Ureter (tissue), 1 donor: ENCODE results near the gene PRKG2. TPM values are rescaled to one million over a fixed set of nuclear protein-coding genes. Genes with fewer than 3 reads are reported as not detected.

Source experiments
- DNase-seq: peaks from one replicate; pipeline ENCODE4 v3.0.0-alpha.2; 2020; ENCODE audit warnings: low spot score
- total RNA-seq: library from RNA; stranded (reverse); gene quantifications from one replicate; pipeline ENCODE4 v1.2.4, GENCODE V29; 2023
- donor health status: DM: yes; HTN: yes; CAD: no.

PRKG2 gene
- total RNA-seq, 1 donor from 2014 or later = 4.7 TPM

- no peak for DNase-seq
These were observed 3.2 kb upstream of the PRKG2 start for GRCh38 chr4:81218206-81218605.

GRCh38 chr4:81217779-81218178 is 2.8 kb upstream of the PRKG2 start:
- no peak for DNase-seq

GRCh38 chr4:81215931-81216330 is 909 bp upstream of the PRKG2 start:
- DNase-seq = no peak

GRCh38 chr4:81214144-81214880 is 710 bp downstream of the PRKG2 start:
- no peak for DNase-seq

- no peak for DNase-seq
These were observed 1.4 kb downstream of the PRKG2 start for GRCh38 chr4:81213671-81214070.

GRCh38 chr4:81211956-81212355 is 3.1 kb downstream of the PRKG2 start:
- no peak for DNase-seq

GRCh38 chr4:81207828-81208227 is 7.2 kb downstream of the PRKG2 start:
- DNase-seq = no peak

- DNase-seq = no peak
These were observed 9.7 kb downstream of the PRKG2 start for GRCh38 chr4:81205302-81205701.

- no peak for DNase-seq
These were observed 10.5 kb downstream of the PRKG2 start for GRCh38 chr4:81204571-81204970.

- no peak for DNase-seq
These were observed 15.2 kb downstream of the PRKG2 start for GRCh38 chr4:81199831-81200230.

- DNase-seq = no peak
These were observed 16.4 kb downstream of the PRKG2 start for GRCh38 chr4:81198609-81199008.

GRCh38 chr4:81197864-81198524 is 17.0 kb downstream of the PRKG2 start:
- DNase-seq = no peak

- DNase-seq = no peak
These were observed 18.8 kb downstream of the PRKG2 start for GRCh38 chr4:81196126-81196650.

- no peak for DNase-seq
These were observed 19.5 kb downstream of the PRKG2 start for GRCh38 chr4:81195475-81195874.

GRCh38 chr4:81194286-81194685 is 20.7 kb downstream of the PRKG2 start:
- DNase-seq = no peak

GRCh38 chr4:81180916-81181315 is 34.1 kb downstream of the PRKG2 start:
- DNase-seq = no peak

GRCh38 chr4:81179326-81179725 is 35.7 kb downstream of the PRKG2 start:
- DNase-seq = no peak

GRCh38 chr4:81173213-81173612 is 41.8 kb downstream of the PRKG2 start:
- DNase-seq = no peak

- DNase-seq = no peak
These were observed 48.4 kb downstream of the PRKG2 start for GRCh38 chr4:81166458-81167160.

GRCh38 chr4:81165861-81166430 is 49.1 kb downstream of the PRKG2 start:
- DNase-seq = no peak

GRCh38 chr4:81164623-81165416 is 50.2 kb downstream of the PRKG2 start:
- no peak for DNase-seq
